Activated CD8-positive, alpha-beta memory T cell treated with anti-CD3 and anti-CD28 coated beads, Interleukin-2, amount 10 ng/mL, durations not matched to agents 7 days and 5 days (primary cell): ENCODE data around the gene PODXL2. TPM values are rescaled to one million over a fixed set of nuclear protein-coding genes. Genes with fewer than 3 reads are reported as not detected.

ENCODE experiments used
- ATAC-seq: fragments of 150-1000 bp; cut with Tn5 transposase; one replicate; pipeline ENCODE4 v1.10.0; 2021; ENCODE audit warnings: moderate library complexity
- CTCF ChIA-PET: fragments of 350-600 bp; sonication (Branson Sonifier 250); formaldehyde crosslinking; loops from one replicate; lab custom pipeline; 2021; ENCODE audit warnings: antibody characterized with exemption; lab: Charles Lee
- DNase-seq: peaks from one replicate; pipeline ENCODE4 v3.0.0-alpha.2; 2020
- H3K27ac Mint-ChIP-seq: one replicate; pipeline ENCODE4 v1.8.0; 2021; ENCODE audit warnings: mild to moderate bottlenecking, mixed read lengths
- H3K27me3 Mint-ChIP-seq: one replicate; pipeline ENCODE4 v1.8.0; 2021; ENCODE audit warnings: mixed read lengths
- H3K36me3 Mint-ChIP-seq: one replicate; pipeline ENCODE4 v1.8.0; 2021; ENCODE audit warnings: mild to moderate bottlenecking, mixed read lengths
- H3K4me1 Mint-ChIP-seq: one replicate; pipeline ENCODE4 v1.8.0; 2021; ENCODE audit warnings: mixed read lengths
- H3K4me3 Mint-ChIP-seq: one replicate; pipeline ENCODE4 v1.8.0; 2021; ENCODE audit warnings: mild to moderate bottlenecking, moderate library complexity, mixed read lengths
- H3K9me3 Mint-ChIP-seq: one replicate; pipeline ENCODE4 v1.8.0; 2022; ENCODE audit warnings: low read depth, mixed read lengths
- total RNA-seq, 2 experiments: library from RNA; stranded (reverse); gene quantifications; one replicate each; pipeline ENCODE4 v1.2.3, GENCODE V29; 2021

PODXL2 gene
- total RNA-seq, 2 experiments from 2014 or later, result 1.4 to 2.2 TPM

DNA sequence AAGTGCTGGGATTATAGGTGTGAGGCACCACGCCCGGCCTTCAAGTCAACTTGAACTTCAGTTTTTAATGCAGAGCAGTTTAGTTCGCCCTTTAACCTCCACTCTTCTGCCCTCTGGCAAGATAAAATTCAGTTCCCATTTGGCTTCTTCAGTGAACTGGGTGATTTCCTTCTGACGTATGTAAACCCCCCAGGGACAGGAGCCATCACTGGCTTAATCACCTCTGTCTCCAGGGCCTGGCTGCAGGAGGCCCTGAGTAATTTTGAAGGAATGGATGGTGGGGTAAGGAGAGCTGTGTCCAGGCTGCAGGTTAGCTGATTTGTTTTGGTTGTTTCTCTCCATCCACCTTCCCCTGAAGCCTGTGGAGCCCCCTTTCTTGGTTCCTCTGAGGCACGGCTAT is 18.9 kb upstream of the PODXL2 start:
- CTCF ChIA-PET, result interaction anchor here (3.1 kb wide), 1 partner anchor 35 kb away, joined by 8 read pairs; no protein-coding TSS in a partner anchor
- DNase-seq, result no peak
- no peak overlapping the region for H3K27ac Mint-ChIP-seq
- peaks cover 23% of the 10 kb centered on the region for H3K4me1 Mint-ChIP-seq
- no peaks in the 10 kb centered on the region for H3K9me3 Mint-ChIP-seq
- H3K27me3 Mint-ChIP-seq, result no peaks in the 10 kb centered on the region
- peaks cover 68% of the 10 kb centered on the region for H3K36me3 Mint-ChIP-seq
- no peak for ATAC-seq
- H3K4me3 Mint-ChIP-seq, result no peak overlapping the region

DNA sequence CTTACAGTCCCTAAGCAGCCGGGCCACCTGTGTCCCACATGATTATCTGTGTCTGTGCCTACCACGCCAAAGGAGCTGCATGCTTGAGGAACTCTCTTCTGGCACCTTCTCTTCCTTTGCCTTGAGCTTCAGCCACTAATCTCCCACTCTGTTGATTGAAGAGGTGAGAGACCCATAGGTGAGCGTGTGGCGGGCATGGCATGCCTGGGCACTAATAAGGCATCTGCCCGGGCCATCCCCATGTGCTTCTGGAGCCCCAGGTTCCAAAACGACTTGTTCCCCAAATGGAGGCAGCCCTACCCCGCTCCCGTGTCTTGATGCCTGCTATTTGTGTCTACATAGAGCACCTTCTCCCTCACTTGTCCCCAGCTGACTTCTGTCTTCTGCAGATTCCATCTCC is 17.7 kb upstream of the PODXL2 start:
- CTCF ChIA-PET, result interaction anchor here (1.1 to 3.1 kb wide), 2 partner anchors 13 to 36 kb away, joined by 4 to 8 read pairs; partner anchors contain the start of gene MCM2
- DNase-seq, result no peak
- Mint-ChIP-seq H3K36me3 (peaks cover 66% of the 10 kb centered on the region), H3K27ac (no peak overlapping the region), H3K9me3 (no peaks in the 10 kb centered on the region), H3K27me3 (no peaks in the 10 kb centered on the region), H3K4me1 (peaks cover 26% of the 10 kb centered on the region), H3K4me3 (no peak overlapping the region)
- ATAC-seq, result no peak

DNA sequence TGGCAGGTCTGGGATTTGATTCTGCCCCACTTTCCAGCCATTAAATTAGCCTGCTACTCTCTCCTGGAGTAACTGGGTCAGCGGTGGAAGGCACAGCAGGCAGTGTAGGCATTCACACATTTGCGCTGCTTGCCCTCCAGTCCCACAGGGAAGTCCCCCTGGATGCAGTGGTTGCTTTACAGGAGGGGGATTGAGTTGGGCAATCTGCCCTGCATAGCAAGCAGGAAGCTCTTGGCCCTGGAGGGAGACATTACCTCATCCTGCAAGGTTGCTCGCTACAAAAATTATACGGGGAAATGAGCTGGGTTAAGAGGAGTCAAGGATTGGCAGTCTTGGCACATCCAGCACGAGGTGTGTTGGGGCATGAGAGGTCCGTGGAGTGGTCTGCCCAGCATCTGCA is 16.0 kb upstream of the PODXL2 start:
- Mint-ChIP-seq H3K4me1 (peaks cover 37% of the 10 kb centered on the region), H3K27me3 (no peaks in the 10 kb centered on the region), H3K9me3 (no peaks in the 10 kb centered on the region), H3K4me3 (no peak overlapping the region), H3K27ac (no peak overlapping the region), H3K36me3 (peaks cover 63% of the 10 kb centered on the region)
- CTCF ChIA-PET, result interaction anchor here (1.0 kb wide), 1 partner anchor 38 kb away, joined by 3 read pairs; no protein-coding TSS in a partner anchor
- no peak for ATAC-seq
- DNase-seq, result no peak

DNA sequence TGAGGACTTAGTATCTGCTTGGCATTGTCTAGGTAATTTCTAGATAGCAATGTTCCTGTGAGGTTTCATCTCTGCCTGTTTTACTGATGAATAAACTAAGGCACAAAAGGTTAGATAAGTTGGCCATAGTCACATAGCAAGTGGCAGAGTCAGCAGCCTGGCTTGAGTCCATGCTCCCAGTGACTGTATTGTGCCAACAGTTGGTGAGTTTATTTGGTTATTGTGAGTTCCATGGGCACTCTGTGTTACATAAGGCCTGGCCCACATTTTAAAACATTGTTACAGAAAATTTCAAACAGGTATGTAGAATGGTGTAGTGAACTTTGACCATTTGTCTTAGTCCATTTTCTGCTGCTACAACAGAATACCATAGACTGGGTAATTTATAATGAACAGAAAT is 15.6 kb upstream of the PODXL2 start:
- no peak overlapping the region for H3K4me3 Mint-ChIP-seq
- no peak for DNase-seq
- no peak for ATAC-seq
- H3K9me3 Mint-ChIP-seq, result no peaks in the 10 kb centered on the region
- peaks cover 37% of the 10 kb centered on the region for H3K4me1 Mint-ChIP-seq
- H3K36me3 Mint-ChIP-seq, result peaks cover 63% of the 10 kb centered on the region
- CTCF ChIA-PET, result no interaction called here
- no peak overlapping the region for H3K27ac Mint-ChIP-seq
- no peaks in the 10 kb centered on the region for H3K27me3 Mint-ChIP-seq

DNA sequence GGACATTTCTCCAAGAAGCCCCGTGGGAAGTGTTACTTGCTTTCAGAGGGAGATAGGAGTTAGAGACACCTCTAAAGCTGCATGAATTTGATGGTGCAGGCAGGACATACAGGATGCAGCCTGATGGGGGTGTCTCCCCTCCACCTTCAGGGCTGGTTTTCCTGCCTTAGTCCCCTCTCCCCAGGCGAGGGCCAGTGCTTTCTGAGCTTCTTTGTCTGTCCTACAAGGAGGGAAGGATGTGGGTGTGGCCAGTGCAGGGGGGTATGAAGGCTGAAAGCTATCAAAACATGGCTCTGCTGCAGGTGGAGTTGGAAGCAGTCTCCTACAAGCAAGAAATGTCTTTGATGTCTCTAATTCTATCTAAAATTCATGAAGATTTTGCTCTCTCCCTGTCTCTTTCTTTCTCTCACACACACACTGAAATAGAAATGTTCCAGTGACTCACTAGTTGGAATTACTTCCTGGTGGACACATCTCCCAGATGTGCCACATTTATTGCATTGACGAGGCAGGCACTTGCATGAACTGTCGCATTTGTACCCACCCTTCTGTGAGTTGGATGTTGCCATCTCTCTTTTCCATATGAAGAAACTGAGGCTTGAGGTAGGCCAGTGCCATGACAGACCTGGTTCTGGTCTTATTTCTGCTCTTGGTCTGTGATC is 13.9 kb upstream of the PODXL2 start:
- Mint-ChIP-seq H3K36me3 (peaks cover 61% of the 10 kb centered on the region), H3K4me3 (no peak overlapping the region)

DNA sequence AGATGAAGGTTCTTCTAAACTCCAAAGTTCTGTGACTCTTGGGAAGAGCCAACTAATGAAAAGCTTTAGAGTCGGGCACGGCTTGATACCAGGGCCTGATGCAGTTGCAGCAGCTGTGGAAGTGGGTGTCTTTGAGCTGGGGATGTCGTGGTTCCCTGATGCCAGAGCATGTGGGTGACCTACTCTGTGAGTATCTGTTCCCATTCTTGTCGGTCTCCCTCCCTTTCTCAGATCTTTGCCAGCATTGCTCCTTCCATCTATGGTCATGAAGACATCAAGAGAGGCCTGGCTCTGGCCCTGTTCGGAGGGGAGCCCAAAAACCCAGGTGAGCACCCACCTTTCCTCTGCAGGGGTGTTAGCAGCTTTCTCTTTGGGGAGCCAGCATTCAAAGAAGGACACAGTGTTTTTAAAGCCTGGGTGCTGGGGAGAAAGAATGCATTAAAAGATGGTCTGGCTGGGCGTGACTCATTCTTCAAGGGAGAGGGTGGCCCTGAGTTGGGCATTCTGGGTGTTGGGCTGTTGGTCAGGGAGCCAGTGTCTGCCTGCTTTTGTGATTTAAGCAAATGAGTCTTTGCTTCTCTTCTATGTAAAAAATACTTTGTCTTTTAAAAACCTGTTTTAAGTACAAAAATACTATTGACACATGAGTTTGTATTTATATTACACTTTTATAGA is 13.2 kb upstream of the PODXL2 start:
- H3K4me3 Mint-ChIP-seq, result no peak overlapping the region
- no peaks in the 10 kb centered on the region for H3K27me3 Mint-ChIP-seq
- CTCF ChIA-PET, result no interaction called here
- no peaks in the 10 kb centered on the region for H3K9me3 Mint-ChIP-seq
- ATAC-seq (no peak), DNase-seq (no peak)
- H3K36me3 Mint-ChIP-seq, result peaks cover 61% of the 10 kb centered on the region
- peaks cover 29% of the 10 kb centered on the region for H3K4me1 Mint-ChIP-seq
- H3K27ac Mint-ChIP-seq, result no peak overlapping the region

More for the DNA sequence above, 13.9 kb upstream of the PODXL2 start:
- no peak for DNase-seq
- no peak for ATAC-seq
- Mint-ChIP-seq H3K27me3 (no peaks in the 10 kb centered on the region), H3K9me3 (no peaks in the 10 kb centered on the region), H3K27ac (no peak overlapping the region), H3K4me1 (peaks cover 30% of the 10 kb centered on the region)
- CTCF ChIA-PET, result no interaction called here

DNA sequence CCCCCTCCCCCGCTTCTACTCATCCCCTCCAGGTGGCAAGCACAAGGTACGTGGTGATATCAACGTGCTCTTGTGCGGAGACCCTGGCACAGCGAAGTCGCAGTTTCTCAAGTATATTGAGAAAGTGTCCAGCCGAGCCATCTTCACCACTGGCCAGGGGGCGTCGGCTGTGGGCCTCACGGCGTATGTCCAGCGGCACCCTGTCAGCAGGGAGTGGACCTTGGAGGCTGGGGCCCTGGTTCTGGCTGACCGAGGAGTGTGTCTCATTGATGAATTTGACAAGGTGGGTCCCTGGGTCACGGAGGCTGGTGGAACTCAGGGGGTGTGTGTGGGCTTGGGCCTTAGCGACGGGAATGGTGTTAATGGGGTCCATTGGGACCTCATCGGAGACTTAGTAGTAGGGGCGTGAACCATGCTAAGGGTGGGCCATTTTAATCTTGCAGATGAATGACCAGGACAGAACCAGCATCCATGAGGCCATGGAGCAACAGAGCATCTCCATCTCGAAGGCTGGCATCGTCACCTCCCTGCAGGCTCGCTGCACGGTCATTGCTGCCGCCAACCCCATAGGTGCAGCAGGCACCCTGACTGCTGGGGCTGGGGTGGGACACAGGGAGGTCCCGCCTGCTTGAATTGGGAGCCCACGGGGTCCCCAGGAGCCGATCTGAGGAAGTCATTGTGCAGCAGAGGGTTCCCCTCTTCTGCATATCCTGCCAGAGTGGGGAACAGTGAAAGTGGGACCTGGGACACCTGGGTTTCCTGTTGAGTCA is 12.0 kb upstream of the PODXL2 start:
- peaks cover 28% of the 10 kb centered on the region for H3K4me1 Mint-ChIP-seq
- peaks cover 63% of the 10 kb centered on the region for H3K36me3 Mint-ChIP-seq
- DNase-seq (no peak), ATAC-seq (no peak)
- CTCF ChIA-PET, result no interaction called here
- H3K4me3 Mint-ChIP-seq, result no peak overlapping the region
- no peaks in the 10 kb centered on the region for H3K9me3 Mint-ChIP-seq
- no peaks in the 10 kb centered on the region for H3K27me3 Mint-ChIP-seq
- no peak overlapping the region for H3K27ac Mint-ChIP-seq

DNA sequence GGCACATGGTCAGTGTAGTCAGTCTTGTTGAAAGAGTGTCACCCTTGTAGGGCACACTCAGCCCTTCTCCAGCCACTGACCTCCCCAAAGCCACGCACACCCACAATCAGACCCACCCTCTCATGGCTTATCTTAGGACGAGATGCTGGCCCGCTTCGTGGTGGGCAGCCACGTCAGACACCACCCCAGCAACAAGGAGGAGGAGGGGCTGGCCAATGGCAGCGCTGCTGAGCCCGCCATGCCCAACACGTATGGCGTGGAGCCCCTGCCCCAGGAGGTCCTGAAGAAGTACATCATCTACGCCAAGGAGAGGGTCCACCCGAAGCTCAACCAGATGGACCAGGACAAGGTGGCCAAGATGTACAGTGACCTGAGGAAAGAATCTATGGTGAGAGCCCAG is 10.1 kb upstream of the PODXL2 start:
- ATAC-seq, result no peak
- Mint-ChIP-seq H3K9me3 (no peaks in the 10 kb centered on the region), H3K27me3 (no peaks in the 10 kb centered on the region), H3K4me1 (peaks cover 26% of the 10 kb centered on the region), H3K4me3 (no peak overlapping the region), H3K36me3 (peaks cover 61% of the 10 kb centered on the region), H3K27ac (no peak overlapping the region)
- CTCF ChIA-PET, result no interaction called here
- DNase-seq, result no peak

DNA sequence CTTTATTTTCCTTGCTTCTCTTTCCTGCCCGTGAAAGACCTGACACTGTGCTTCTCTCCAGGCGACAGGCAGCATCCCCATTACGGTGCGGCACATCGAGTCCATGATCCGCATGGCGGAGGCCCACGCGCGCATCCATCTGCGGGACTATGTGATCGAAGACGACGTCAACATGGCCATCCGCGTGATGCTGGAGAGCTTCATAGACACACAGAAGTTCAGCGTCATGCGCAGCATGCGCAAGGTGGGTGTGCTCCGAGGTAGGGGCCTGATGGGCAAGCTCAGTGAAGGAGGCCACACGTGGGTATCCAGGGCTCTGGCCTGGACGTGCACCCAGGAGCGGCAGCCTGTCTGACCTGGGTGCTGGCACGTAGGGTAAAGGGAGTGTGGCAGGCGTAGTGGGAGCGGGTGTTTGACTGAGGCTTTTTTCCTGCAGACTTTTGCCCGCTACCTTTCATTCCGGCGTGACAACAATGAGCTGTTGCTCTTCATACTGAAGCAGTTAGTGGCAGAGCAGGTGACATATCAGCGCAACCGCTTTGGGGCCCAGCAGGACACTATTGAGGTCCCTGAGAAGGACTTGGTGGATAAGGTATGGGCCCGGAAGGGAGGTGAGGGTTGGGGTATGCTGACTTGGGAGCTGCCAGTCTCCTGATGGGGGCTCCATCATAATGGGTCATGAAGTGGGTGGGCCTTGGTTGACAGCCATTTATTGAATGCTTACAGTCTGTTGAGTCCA is 8.2 kb upstream of the PODXL2 start:
- no peak overlapping the region for H3K27ac Mint-ChIP-seq
- DNase-seq (no peak), ATAC-seq (no peak)
- no peaks in the 10 kb centered on the region for H3K27me3 Mint-ChIP-seq
- H3K36me3 Mint-ChIP-seq, result peaks cover 51% of the 10 kb centered on the region
- CTCF ChIA-PET, result interaction anchor here (1.5 kb wide), 1 partner anchor 32 kb away, joined by 4 read pairs; no protein-coding TSS in a partner anchor
- H3K4me1 Mint-ChIP-seq, result peaks cover 15% of the 10 kb centered on the region
- H3K4me3 Mint-ChIP-seq, result no peak overlapping the region
- H3K9me3 Mint-ChIP-seq, result no peaks in the 10 kb centered on the region

DNA sequence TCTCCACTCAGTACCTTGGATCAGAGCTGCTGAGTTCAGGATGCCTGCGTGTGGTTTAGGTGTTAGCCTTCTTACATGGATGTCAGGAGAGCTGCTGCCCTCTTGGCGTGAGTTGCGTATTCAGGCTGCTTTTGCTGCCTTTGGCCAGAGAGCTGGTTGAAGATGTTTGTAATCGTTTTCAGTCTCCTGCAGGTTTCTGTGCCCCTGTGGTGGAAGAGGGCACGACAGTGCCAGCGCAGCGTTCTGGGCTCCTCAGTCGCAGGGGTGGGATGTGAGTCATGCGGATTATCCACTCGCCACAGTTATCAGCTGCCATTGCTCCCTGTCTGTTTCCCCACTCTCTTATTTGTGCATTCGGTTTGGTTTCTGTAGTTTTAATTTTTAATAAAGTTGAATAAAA is 7.0 kb upstream of the PODXL2 start:
- Mint-ChIP-seq H3K9me3 (no peaks in the 10 kb centered on the region), H3K4me1 (peaks cover 18% of the 10 kb centered on the region), H3K36me3 (peaks cover 43% of the 10 kb centered on the region), H3K4me3 (no peak overlapping the region), H3K27ac (no peak overlapping the region), H3K27me3 (peaks cover 2% of the 10 kb centered on the region)
- ATAC-seq, result no peak
- CTCF ChIA-PET, result interaction anchor here (1.5 kb wide), 1 partner anchor 33 kb away, joined by 4 read pairs; no protein-coding TSS in a partner anchor
- no peak for DNase-seq

DNA sequence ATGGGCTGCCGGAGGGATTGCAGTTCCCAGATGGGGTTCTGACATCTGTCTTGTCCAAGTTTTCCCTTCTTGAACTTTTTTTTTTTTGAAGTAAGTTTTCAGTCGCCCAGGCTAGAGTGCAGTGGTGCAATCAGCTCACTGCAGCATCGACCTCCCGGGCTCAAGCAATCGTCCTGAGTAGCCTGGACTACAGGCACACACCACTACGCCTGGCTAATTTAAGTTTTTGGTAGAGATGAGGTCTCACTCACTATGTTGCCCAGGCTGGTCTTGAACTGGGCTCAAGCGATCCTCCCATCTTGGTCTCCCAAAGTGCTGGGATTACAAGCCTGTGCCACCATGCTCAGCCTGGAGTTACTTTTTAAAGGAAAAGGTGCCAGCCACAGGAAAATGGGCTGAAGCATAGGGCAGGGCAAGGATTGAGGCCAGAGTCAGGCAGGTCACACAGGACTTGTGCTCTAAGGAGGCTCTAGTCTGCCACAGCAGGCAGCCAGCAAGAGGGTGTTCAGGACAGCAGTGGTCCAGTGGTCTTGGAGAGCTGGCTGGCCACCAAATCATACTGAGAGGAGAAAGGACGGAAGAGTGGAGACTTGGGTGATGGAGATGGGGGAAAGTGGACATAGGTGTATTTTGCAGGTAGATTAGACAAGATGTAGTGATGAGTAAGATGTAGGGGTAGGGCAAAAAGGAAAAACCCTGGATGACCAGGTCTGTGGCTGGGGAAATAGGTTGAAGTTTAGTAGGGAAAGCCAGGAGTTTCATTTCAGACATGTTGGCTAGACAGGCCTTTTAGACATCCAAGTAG is 6.0 kb upstream of the PODXL2 start:
- Mint-ChIP-seq H3K9me3 (no peaks in the 10 kb centered on the region), H3K36me3 (peaks cover 36% of the 10 kb centered on the region), H3K27me3 (peaks cover 12% of the 10 kb centered on the region), H3K4me1 (peaks cover 16% of the 10 kb centered on the region), H3K27ac (no peak overlapping the region), H3K4me3 (no peak overlapping the region)
- DNase-seq, result no peak
- CTCF ChIA-PET, result no interaction called here
- no peak for ATAC-seq

DNA sequence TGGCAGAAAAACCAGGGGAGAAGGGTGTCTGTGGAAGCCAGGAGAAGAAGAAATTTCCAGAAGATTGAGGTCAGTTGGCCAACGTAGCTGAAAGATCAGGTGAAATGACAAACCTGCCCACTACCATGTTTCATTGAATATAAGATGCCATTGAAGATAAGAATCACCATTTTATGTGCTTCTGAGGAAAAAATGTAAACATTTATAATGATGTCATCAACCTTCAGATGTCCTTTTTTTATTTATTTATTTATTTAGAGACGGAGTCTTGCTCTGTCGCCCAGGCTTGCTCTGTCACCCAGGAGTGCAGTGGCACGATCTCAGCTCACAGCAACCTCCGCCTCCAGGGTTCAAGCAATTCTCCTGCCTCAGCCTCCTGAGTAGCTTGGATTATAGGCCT is 4.9 kb upstream of the PODXL2 start:
- CTCF ChIA-PET, result no interaction called here
- Mint-ChIP-seq H3K4me3 (no peak overlapping the region), H3K36me3 (peaks cover 29% of the 10 kb centered on the region), H3K4me1 (peaks cover 22% of the 10 kb centered on the region), H3K27me3 (peaks cover 20% of the 10 kb centered on the region), H3K9me3 (no peaks in the 10 kb centered on the region), H3K27ac (no peak overlapping the region)
- DNase-seq, result no peak
- ATAC-seq, result no peak
